ENCODE measurements around the gene ANKK1.

GRCh38 chr11:113417428-113417827 lies 29.8 kb downstream of the ANKK1 start:
- TF ChIP-seq EZH2 (IDR thresholded peaks at IDR 0.05; ENCODE audit: insufficient read depth, low read length) (no peak), CTCF (IDR thresholded peaks at IDR 0.05; ENCODE audit: insufficient read depth, low read depth, low read length) (no peak)
